NCI-H510A treated with DMSO at 0.1 percent for 48 hours (cell line): ENCODE results near the gene APOB.

Experiments used
- DNase-seq: peaks from one replicate; lab custom pipeline; 2025; lab: John Stamatoyannopoulos, UW

APOB gene

DNA sequence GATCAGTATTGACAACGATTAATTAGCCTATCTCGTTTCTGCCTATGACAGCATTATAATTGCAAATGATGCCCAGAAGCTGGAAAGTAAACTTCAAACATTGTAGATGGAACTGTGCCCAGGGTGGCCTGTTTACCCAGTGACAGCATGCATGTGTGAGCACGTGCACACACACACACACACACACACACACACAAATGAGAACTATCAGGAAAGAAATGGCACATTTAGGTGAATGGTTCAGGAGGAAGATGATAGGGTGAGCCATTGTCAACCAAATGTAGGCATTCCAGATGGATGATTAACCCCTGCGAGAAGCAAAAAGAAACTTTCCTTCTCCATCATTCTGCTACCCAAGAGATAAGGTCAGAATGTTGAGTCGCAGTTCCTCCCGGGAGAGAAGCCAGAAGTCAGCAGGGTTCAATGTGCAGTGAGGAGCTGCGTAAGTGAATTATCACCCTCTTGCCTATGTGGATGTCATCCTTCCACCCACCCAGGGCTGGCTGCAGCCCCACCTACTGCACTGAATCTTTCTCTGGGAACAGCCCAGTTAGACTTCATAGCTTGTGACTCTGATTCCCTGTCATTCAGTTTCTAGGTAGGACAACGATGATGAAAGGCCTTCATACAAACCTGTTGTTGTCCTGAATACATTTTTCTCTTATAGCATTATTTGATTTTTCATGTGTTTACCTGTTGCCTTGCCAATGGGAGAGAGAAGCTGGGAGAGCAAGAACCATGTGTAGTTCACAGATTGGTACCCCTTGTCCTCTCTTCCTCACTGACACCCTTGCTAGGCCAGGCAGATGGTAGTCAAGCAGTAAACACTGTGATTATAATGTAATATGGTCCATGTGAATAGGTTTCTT lies 3.5 kb upstream of the APOB start:
- DNase-seq: no peak

DNA sequence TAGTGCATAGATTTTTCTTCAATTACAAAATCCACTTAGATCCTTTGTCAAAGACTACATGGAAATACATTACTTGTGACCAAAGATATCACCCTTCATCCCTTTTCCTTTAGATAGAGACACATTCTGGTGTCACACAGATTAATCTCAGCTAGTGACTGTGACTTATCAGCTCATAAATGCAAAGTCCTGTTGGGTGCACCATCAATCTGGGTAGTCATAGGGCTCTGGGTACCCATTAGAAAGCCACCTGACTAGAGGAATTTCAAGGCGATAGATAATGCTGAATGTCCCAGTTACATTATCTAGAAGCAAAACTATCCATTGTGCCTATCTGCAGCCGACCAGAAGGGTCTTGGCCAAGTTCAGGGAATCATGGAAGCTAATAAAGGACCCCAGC lies 2.6 kb upstream of the APOB start:
- DNase-seq: no peak

DNA sequence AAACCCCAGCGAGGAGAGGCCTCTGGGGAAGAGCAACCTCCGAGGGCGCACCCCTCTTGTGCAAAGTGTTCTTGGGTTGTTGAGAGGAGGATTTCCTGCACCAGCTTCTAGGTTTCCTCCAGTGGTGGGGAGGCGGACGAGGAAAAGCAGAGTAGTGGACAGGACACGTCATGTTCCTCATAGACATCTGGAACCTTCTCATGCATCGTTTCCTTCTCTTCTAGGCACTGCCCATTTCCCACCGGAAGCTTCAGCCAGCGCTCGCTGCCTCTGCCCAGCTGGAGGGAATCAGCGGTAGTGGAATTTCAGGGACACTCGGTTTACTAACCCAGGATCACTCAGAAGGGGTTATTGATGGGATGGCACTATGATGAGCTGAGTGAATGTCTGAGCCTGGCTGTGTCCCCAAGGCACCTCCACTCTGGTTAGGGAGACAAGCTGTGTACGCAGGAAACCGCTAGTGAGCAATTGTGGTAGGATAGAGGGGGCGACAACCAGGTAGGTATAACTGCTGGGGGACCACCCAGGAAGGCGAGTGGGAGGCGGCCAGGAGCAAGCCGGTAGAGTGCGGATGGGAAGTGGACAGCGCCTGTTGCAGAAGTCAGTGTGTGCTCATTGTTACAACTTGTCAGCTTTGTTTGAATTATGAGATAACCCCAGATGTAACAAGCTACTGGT lies 960 bp upstream of the APOB start:
- no peak for DNase-seq

DNA sequence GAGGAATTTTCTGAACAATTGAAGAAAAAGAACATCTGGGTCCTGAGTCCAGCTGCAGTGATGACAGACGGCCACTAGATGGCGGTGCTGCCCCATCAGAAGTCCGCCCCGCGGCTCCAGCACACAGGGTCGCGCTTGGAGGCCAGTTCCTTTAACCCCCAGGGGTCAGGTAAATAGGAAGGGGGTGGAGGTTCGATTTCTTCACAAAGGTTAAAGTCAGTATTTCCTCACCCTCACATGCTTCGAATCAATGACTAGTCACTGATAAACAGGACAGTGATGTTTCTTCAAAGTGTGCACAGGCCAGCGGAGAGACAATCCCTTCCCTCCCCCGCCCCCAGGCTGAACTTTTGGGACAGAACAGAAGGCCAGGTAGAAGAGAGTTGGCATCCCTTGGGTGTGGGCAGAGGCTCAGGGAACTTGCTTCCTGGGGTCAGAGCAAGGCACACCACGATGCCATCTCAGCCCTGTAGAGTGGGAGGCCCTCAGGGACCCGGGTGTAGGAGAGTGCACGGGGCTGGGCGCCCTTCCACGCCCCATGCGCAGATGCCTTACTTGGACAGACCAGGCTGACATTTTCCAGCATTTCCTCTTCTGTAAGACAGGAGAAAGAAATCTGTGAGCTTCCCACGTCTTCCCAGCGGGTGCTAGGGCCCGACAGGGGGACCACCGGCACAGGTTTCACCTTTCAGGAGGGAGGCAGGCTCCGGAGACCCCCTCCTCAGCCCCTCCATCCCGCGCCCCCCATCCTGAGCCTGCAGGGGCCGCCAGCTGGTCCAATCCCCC lies 722 bp downstream of the APOB start:
- DNase-seq: peak; percentile 57

DNA sequence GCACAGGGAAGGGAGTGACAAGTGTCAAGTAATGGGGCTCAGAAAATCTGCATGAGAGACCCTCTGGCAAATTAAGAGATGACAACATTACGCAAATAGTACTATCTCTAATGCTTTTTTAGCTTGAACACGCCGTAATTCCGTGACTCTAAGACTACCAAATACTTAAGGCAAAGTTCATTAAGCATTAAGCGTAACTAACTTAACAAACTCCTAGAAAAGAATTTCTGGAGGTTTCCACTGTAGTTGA lies 1.2 kb downstream of the APOB start:
- DNase-seq: no peak

DNA sequence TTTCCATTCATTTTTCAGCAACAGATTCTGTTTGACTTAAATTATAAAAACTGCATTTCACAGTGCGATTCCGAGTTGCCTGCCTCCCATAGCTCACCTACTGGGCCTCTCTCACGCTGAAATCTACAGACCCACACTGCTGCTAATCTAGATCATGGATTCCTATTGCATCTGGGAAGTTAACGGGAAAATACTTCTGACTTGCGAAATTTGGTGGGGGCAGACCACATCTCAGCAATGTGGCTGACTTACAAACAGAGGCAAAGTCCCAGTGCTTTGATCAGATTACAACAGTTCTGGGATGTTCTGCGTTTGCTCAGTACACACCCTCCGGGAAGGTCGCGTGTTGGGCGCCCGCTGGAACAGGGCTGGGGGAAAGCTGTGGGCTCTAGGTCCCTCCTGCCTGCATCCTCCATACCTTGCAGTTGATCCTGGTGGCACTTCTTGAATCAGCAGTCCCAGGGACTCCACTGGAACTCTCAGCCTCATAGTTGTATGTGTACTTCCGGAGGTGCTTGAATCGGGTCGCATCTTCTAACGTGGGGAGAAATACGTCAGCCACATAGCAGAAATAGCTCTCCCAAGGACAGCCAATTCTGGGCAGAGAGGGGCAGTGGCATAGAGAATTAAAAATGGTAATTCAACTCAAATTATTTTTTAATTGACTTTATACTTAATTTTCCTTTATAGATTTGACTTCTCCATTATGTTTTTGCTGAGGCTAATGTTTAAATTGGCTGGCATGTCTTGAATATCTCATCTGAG lies 1.7 kb downstream of the APOB start:
- no peak for DNase-seq

DNA sequence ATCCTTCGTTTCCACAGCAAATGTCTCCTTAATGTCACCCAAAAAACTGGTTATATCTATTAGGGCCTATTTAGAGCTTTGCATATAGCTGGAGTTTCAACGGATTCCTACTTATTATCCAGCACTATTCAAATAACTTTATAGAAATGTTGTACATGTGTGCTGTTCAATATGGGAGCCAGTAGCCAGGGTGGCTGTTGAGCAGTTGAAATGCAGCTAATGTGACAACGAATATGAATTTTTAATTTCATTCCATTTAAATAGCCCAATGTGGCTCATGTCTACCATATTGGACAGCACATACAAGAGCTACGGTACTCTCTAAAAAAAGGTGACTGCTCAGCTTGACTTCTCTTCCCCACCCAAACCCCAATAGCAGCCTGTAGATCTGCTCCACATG lies 2.4 kb downstream of the APOB start:
- no peak for DNase-seq

DNA sequence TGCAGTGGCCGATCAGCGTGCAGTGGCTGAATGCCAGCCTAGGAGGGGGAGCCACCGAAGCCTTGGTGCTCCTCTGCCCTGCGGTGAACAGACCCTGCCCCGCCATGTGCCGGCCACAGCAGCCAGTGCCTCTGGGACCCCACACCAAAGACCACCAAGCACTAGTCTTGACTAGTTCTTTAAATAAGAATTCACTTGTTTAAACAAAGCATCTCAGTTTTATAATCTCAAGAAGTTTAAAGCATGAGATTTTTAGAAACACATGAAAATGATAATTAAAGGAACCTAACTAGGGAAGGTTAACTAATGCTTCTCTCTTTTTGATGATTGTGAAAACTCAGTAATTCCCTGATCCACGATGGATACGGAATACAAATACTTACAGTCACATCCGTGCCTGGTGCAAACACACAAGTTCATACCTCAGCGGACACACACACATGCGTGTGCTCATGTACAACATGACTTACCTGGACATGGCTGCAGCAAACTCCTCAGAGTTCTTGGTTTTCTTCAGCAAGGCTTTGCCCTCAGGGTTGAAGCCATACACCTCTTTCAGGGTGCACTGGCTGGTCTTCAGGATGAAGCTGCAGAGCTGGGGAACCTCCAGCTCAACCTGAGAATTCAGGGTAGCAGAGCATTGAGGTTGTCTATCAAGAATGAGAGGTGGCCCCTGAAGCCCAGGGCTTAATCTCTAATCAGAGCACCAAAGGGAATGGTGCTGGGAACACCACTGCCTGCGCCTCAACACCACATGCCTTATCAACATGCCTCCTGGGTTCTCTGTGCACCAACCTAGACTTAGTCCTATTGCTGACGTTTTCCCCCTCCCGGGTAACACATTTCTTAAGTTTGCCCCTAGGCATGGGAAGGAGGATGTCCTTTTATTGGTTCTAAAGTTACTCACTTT lies 3.1 kb downstream of the APOB start:
- DNase-seq: no peak

DNA sequence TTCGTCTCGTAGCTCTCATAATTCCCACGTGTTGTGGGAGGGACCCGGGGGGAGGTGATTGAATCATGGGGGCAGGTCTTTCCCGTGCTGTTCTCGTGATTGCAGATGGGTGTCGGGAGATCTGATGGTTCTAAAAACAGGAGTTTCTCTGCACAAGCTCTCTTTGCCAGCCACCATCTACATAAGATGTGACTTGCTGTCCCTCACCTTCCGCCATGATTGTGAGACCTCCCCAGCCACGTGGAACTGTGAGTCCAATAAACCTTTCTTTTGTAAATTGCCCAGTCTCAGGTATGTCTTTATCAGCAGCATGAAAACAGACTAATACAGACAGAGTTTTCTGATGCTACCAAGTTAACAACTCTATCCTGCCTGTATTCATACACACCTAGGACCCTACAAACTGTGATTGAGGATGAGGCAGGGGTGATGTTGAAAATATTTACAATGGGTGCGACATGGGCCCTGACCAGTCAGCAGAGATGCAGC lies 3.9 kb downstream of the APOB start:
- DNase-seq: no peak

DNA sequence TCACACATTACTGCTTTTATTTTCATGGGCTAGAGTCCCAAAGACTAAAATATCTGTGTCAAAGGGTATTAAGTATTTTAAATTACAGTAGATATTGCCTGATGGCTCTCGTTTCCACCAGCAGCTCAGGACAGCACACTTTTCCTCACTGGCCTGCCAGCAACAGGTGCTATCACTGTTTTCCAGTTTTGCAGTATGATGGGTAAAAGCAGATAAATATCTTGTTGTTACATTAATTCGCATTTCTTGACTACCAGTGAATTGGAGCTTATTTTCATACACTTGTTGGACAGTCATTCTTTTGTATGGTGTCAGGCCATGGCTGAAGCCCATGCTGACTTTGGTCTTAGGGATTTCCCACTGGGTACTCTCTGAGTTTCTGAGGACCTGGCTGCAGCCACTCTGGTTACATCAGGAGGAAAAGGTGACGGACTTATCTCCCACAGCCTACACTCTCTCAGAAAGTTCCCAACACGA lies 4.8 kb downstream of the APOB start:
- DNase-seq: no peak

DNA sequence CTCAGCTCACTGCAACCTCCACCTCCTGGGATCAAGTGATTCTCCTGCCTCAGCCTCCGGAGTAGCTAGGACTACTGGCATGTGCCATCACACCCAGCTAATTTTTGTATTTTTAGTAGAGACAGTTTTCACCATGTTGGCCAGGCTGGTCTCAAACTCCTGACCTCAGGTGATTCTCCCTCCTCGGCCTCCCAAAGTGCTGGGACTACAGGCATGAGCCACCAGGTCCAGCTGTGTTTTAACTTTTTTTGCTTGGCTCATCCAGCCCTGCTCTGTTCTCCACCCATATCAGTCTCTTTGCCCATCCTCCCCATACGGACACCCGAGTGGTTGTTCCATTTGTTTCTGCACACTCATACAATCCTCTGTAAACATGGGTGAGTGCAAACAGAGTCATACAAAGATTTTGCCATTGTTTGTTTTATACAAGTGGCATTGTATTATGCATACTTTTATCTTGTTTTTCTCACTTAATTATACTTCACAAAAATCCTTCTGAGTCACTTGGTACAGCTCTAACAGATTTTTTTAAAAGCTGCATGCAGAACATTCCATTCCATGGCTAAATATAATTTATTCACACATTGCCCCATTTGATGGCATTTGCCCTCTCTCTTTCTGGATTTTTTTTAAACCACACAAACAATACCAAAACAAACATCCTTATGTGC lies 5.3 kb downstream of the APOB start:
- peak; percentile 44 for DNase-seq

DNA sequence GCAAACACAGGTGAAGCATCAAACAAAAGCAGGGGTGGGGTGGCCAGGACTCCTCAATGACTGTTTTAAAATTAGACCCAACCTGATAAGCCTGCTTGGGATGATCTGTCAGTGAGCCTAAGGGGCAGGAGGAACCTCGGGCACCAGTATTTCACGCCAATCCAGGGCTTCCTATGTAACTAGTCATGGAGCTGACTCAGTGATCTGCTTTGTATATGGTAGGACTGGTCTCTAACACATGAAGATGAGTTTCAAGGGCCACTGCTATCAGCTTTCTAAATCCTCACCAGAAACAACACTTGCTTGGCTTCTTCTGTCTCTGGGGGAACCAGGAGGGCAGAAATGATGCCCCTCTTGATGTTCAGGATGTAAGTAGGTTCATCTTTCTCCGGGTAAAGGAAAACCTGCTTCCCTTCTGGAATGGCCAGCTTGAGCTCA lies 6.2 kb downstream of the APOB start:
- DNase-seq: no peak

DNA sequence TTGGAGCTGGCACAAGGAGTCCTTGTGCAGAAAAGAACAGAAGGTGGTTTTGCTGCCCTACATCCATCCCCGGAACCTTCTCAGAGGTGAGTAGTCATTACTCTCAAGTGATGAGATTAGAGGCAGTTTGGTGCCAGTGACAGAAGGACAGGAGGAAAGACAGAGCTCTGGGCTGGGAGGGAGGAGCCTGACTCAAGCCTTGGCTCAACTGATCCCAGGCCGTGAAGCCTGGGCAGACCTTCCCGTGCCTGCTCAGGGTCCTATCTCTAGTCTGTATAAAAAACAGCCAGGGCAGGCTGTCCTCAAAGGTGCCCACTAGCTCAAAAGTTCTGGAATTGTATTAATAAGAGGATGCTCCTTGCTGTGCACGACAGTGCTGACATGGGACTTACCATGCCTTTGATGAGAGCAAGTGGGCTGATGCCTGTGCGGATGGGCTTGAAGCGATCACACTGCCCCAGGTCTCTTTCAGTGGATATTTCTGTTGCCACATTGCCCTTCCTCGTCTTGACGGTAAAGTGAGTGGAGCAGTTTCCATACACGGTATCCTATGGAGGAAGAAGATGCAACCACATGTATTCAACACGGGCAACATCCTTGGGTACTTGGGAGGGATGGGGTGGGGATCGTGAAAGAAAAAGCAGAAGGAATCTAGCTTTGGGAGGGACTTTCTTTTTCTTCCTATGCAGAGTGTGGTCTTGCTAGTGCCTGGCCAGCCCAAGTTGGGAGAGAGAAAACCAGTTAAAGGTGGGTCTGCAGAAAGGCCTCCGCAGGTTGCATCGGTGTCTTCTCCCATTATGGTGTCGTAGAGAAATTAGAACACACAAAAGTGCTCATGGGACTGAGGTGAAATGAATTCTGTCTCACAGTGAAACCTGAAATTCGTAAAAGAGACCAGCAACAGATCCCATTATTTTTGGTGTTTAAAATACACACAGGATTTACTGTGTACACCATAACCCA lies 6.9 kb downstream of the APOB start:
- DNase-seq: no peak

DNA sequence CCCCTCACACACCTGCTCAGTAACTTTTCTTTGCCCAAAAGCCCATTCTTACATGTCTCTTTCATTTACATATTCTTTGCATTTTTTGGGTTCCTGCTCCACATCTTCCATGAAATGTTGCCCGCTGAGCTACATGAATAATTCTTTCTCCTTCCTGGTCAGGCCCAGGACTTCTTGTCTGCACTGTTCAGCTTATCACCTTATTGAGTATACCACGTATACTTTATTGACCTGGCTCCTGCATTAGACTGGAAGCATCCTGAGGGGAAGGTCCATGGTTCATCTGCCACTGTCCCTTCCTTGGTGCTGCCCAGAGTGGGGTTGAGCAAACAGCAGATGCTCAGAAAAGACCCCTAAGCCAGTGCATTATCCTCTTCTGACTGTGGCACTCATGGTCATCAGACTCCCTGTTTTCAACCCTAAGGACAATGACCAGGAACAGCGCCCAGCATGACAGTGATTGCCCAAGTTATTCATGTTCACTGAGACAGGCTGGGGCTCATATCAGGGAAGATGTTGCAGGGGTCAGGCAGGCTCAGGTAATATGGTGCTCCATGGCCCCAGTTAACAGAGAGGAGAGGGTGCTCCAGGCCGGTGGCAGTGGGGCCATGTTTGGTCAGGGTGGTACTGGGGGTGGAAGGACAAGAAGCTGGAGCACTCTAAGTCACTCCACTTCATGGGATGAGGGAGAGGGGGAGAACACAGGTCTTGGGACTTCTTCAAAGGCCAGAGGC lies 7.7 kb downstream of the APOB start:
- DNase-seq: no peak

DNA sequence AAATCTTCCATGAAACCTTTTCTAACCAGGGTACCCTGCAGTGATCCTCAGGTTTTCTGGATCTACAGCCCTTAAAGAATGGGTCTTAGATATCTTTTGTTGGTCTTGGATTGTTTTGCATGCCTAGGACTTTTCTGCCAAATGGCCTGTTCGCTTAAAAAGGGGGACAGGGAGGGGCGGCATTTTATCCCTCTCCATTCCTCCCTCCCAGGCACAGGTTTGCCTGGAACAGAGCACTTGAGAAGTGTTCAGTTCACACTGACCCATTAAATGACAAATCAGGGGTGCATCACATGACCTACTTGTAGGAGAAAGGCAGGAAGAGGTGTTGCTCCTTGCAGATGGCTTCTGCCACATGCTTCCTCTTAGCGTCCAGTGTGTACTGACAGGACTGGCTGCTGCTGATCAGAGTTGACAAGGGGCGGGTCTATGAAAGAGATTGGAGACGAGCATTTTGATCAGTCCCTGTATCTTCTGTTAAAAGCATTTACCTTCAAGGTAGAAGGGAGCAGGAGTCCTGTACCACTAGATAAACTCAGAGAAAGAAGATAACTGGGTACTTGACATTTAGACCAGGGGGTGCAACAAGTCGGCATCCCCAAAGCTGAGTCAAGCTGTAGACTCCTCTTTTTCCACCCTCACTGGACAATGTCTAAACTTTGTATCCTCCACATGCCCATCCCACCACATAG lies 8.4 kb downstream of the APOB start:
- no peak for DNase-seq

DNA sequence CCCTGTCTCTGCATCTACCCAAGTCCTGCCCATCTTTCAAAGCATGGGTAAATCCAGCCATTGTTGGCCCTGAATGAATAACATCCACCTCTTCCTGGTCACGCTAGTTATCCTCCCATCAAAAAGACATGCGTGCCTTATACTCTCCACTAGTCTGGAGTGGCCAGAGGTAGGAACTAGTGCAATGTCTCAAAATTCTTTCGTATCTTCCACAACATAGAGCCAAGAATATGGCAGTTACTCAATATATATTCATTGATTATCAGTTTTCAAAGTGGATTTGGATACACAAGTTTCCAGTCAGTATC lies 8.9 kb downstream of the APOB start:
- DNase-seq: no peak

DNA sequence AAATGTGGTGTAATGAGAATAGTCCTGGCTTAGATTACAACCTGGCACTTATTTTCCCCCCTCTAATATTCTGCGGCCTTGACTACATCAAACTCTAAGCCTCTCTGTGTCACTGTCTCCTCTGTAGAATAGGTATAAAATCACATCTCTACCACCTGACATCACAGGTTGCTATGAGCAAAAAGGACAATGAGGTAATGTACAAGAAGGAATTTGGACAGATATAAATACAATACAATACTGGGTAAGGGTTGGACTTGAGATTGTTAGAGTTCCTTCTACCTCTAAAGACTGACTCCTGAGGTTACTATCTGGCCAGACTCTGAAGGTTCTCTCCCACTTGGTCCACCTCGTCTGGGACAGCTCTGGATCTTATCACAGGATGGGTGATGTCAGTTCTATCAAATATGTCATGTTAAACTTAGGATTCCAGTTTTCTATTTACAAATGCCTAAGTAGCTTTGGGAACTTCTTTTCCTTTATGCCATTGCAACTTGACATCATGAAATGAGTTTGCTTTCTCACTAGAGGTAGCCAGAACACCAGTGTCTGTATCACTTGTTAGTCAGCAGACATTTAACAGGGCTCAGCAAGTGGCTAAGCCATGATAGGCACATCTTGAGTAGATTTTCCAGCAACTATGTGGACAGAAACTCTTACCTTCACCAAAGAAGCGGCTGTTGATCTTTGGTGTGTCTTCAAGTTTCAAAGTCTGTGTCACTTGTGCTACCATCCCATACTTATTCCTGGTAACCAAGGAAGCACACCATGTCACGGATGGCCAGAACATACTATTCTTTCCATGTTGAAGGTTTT lies 9.5 kb downstream of the APOB start:
- DNase-seq: no peak
